ENCODE results near the gene SLC25A25. TPM values are rescaled to one million over a fixed set of nuclear protein-coding genes. Genes with fewer than 3 reads are reported as not detected.

Gene SLC25A25
- total RNA-seq, 4 donors from 2014 or later = 21.9 to 42.0 (median 30.8) TPM

DNA sequence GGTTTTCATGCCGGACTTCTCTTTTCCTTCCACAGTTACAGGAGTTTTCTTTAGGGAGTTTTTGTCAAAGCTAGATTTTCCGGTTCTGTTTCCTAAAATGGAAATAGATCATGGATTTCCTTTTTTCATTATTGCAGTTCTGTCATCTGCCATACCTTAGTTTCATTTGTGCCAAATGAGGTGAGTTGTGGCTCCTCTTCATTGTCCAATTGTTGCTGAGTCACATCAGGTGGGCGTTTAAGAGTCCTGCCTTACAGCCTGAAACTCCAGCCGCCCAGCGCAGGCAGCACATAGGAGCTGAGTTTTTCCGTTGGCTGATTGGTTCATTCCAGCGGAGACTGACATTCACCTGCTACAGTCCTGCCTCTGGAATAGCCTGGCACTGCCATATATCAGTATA lies 14.1 kb downstream of the SLC25A25 start:
- H3K9me3 ChIP-seq = no peaks in the 10 kb centered on the region
- H3K4me1 ChIP-seq = peaks cover 56 to 59% of the 10 kb centered on the region in 2 donors
- peak overlapping the region; percentile 64 to 93 (median 89) for H3K27ac ChIP-seq
- H3K36me3 ChIP-seq = no peaks in the 10 kb centered on the region
- H3K4me3 ChIP-seq (replicated peaks in 1 of 3) = no peak overlapping the region
- WGBS, 2 donors = 32% methylated on average over 7 of the region's 7 CpGs
- peak; percentile 75 to 78 for DNase-seq
- H3K27me3 ChIP-seq = no peaks in the 10 kb centered on the region
- TF ChIP-seq, protein P1, sequence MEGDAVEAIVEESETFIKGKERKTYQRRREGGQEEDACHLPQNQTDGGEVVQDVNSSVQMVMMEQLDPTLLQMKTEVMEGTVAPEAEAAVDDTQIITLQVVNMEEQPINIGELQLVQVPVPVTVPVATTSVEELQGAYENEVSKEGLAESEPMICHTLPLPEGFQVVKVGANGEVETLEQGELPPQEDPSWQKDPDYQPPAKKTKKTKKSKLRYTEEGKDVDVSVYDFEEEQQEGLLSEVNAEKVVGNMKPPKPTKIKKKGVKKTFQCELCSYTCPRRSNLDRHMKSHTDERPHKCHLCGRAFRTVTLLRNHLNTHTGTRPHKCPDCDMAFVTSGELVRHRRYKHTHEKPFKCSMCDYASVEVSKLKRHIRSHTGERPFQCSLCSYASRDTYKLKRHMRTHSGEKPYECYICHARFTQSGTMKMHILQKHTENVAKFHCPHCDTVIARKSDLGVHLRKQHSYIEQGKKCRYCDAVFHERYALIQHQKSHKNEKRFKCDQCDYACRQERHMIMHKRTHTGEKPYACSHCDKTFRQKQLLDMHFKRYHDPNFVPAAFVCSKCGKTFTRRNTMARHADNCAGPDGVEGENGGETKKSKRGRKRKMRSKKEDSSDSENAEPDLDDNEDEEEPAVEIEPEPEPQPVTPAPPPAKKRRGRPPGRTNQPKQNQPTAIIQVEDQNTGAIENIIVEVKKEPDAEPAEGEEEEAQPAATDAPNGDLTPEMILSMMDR (IDR thresholded peaks at IDR 0.05) = no peak
- peak in 1 of 2 donors; percentile 47 for TF ChIP-seq POLR2A (IDR thresholded peaks at IDR 0.05)
- intact Hi-C loops (cut with DNase I) = no loop called here

DNA sequence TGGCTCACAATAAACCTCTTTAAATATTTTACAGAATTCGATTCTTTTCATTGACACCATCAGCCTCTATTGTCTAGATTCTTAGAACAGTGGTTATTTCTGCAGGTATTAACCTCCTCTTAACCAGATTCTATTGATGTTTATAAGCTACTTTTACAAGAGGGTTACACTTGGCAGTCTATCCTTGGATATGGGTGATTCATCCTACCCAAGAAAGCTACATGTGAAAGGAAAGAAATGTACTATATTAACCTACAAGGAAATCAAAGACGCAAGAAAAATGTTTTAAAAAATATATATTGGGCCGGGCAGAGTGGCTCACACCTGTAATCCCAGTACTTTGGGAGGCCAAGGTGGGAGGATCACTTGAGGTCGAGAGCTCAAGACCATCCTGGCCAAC lies 16.7 kb downstream of the SLC25A25 start:
- Histone ChIP-seq H3K9me3 (no peaks in the 10 kb centered on the region), H3K4me3 (replicated peaks in 1 of 3) (no peak overlapping the region), H3K27ac (peak overlapping the region in 1 of 3 donors; percentile 24), H3K27me3 (no peaks in the 10 kb centered on the region), H3K4me1 (peaks cover 44 to 55% of the 10 kb centered on the region in 2 donors), H3K36me3 (no peaks in the 10 kb centered on the region)
- TF ChIP-seq POLR2A (IDR thresholded peaks at IDR 0.05) = no peak
- TF ChIP-seq, protein P1 (IDR thresholded peaks at IDR 0.05) = no peak
- no peak for DNase-seq
- intact Hi-C loops (cut with DNase I) = no loop called here
- WGBS, 2 donors = 93 to 94% methylated on average over 4 of the region's 4 CpGs

DNA sequence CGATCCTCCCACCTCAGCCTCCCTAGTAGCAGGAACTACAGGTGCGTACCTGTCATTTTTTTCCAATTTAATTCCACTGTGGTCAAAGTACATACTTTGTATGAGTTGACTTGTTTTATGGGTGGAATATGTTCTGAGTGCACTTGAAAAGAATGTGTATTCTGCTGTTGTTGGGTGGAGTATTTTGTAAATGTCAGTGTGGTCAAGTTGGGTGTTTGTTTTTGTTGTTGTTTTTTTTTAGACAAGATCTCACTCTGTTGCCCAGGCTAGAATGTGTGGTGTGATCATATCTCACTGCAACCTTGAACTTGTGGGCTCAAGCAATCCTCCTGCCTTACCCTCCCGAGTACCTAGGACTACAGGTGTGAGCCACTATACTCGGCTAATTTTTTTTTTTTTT lies 17.9 kb downstream of the SLC25A25 start:
- Histone ChIP-seq H3K27me3 (no peaks in the 10 kb centered on the region), H3K27ac (no peak overlapping the region), H3K4me1 (peaks cover 37 to 55% of the 10 kb centered on the region in 2 donors), H3K9me3 (no peaks in the 10 kb centered on the region), H3K36me3 (no peaks in the 10 kb centered on the region), H3K4me3 (replicated peaks in 1 of 3) (no peak overlapping the region)
- 94 to 97% methylated on average over 4 of the region's 4 CpGs for WGBS, 2 donors
- TF ChIP-seq, protein P1 (IDR thresholded peaks at IDR 0.05) = no peak
- no peak for TF ChIP-seq POLR2A (IDR thresholded peaks at IDR 0.05)
- DNase-seq = no peak
- intact Hi-C loops (cut with DNase I) = no loop called here

DNA sequence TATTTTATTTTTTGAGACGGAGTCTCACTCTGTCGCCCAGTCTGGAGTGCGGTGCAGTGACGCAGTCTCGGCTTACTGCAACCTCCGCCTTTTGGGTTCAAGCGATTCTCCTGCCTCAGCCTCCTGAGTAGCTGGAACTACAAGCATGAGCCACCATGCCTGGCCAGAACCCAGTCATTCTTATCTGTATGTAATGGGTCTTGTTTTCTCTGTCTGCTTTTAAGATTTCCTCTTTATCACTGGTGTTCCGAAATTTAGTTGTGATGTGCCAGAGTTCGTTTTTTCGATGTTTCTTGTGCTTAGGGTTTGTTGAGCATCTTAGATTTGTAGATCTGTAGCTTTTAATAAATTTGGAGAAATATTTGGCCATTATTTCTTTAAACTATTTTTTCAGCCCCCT lies 19.2 kb downstream of the SLC25A25 start:
- Histone ChIP-seq H3K36me3 (no peaks in the 10 kb centered on the region), H3K27ac (no peak overlapping the region), H3K27me3 (no peaks in the 10 kb centered on the region), H3K9me3 (no peaks in the 10 kb centered on the region), H3K4me1 (peaks cover 24 to 55% of the 10 kb centered on the region in 2 donors), H3K4me3 (replicated peaks in 1 of 3) (no peak overlapping the region)
- TF ChIP-seq, protein P1 (IDR thresholded peaks at IDR 0.05) = no peak
- no peak for TF ChIP-seq POLR2A (IDR thresholded peaks at IDR 0.05)
- WGBS, 2 donors = 76% methylated on average over 10 of the region's 10 CpGs
- intact Hi-C loops (cut with DNase I) = no loop called here
- no peak for DNase-seq

DNA sequence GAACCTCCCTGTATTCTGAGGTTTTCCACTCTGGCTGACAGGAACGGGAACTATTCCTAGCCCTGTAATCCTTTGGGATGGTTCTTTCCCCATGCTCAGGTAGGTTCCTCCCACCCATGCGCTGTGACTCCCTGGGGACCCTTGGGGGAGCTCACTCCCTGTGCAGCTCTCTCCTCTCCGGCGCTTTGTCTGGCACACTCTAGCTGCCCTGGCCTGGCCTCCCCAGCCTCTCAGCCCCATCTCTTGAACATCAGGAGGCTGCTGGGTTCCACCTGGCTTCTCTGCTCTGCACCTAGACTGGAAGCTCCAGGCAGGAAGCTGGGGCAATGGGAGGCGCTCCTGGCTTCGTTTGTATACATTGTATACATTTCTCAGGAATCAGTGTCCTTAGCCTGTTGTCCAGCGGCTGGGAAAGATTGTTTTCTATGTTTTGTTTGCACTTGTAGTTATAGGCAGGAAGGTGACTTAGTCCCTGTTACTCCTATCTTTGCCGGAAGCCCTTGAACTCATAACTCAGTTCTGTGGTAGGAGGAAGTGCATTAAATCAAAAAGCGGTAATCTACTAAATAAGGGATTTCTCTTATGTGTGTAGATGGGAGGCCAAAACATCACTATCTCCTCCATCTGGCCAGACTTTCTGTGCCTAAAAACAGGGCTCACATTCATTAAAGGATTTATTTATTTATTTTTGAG lies 20.4 kb downstream of the SLC25A25 start:
- DNase-seq = no peak
- intact Hi-C loops (cut with DNase I) = no loop called here
- 78 to 80% methylated on average over 9 of the region's 9 CpGs for WGBS, 2 donors
- peak overlapping the region in 2 of 3 donors; percentile 5 to 43 for H3K27ac ChIP-seq
- TF ChIP-seq, protein P1 (IDR thresholded peaks at IDR 0.05) = no peak
- TF ChIP-seq POLR2A (IDR thresholded peaks at IDR 0.05) = no peak
- H3K9me3 ChIP-seq = no peaks in the 10 kb centered on the region
- H3K36me3 ChIP-seq = no peaks in the 10 kb centered on the region
- H3K27me3 ChIP-seq = no peaks in the 10 kb centered on the region
- H3K4me1 ChIP-seq = peaks cover 21 to 59% of the 10 kb centered on the region in 2 donors
- H3K4me3 ChIP-seq (replicated peaks in 1 of 3) = no peak overlapping the region
